Hepatocyte (in vitro differentiated cells): ENCODE results near the gene FCGBP.

Source experiments
- CTCF ChIP-seq: fragments of 200-600 bp; sonication (generic); IDR thresholded peaks from 2 replicates; pipeline ENCODE4 v1.5.1; 2016; ENCODE audit warnings: antibody characterized with exemption, mild to moderate bottlenecking; ENCODE audit not compliant: poor library complexity
- EZH2 ChIP-seq: fragments of 200-600 bp; sonication (generic); IDR thresholded peaks from 2 replicates; pipeline ENCODE4 v1.6.1; 2016; ENCODE audit warnings: antibody characterized with exemption, mild to moderate bottlenecking, borderline replicate concordance
- EZH2phosphoT487 ChIP-seq: fragments of 200-600 bp; sonication (generic); IDR thresholded peaks from one replicate; pipeline ENCODE4 v1.6.1; 2018; ENCODE audit warnings: antibody characterized with exemption, mild to moderate bottlenecking, low read depth, moderate library complexity; ENCODE audit not compliant: unreplicated experiment, severe bottlenecking

DNA sequence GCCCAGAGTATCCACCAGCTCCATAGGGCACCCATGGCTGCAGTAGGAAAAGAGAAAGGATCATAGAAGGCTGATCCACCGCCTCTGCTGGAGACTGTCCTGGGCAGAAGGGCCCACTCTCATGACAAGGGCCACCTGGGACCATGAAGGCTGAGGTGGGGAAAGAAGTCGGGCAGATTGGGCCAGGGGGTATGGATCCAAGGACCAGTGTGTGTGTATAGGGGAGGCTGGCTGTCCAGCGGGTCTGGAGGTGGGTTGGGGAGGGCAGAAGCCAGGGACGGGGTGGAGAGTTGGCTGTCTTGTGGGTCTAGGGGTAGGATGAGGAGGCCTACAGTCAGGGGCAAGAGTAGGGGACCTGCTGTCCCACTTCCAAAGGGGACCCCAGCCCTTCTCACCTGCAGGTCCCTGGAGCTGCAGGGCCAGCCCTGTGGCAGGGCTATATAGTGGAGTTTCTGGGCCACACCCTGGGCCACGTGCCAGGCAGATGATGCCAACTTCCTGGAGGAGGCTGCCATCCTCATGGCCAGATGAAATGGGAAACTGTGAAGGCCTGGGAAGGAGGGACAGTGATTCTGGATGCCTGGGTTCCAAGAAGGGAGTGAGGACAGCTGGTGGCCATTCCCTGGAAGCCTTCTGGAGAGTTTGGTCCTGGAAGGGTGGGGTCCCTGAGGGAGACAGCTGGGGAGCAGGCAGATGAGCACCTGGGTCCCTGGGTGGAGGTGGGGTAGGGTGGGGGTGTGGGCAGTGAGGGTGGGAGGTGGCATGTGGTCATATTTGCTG is at the start of gene FCGBP:
- no peak for TF ChIP-seq CTCF
- no peak for TF ChIP-seq EZH2phosphoT487
- no peak for TF ChIP-seq EZH2
